Left lung (tissue), 10 donors: ENCODE data around the gene RTKN2. TPM values are rescaled to one million over a fixed set of nuclear protein-coding genes. Genes with fewer than 3 reads are reported as not detected.

Source experiments
- ATAC-seq: fragments of 200-7000 bp; cut with Tn5 transposase; one replicate; pipeline ENCODE4 v1.9.1; 2020; ENCODE audit warnings: moderate library complexity
- DNase-seq, 4 donors: peaks; one replicate each; pipeline ENCODE4 v3.0.0-alpha.2; 2013 to 2020
- H3K27ac ChIP-seq, 2 donors: fragments of 200-600 bp; sonication (generic) in 1 of 2; one replicate each; pipeline versions ENCODE4 v1.5.0 to v1.8.0; 2020 to 2021
- H3K27me3 ChIP-seq, 2 donors: fragments of 200-600 bp; sonication (generic) in 1 of 2; one replicate each; pipeline versions ENCODE4 v1.5.0 to v1.8.0; 2020 to 2021
- H3K36me3 ChIP-seq, 2 donors: fragments of 200-600 bp; sonication (generic) in 1 of 2; one replicate each; pipeline versions ENCODE4 v1.5.0 to v1.8.0; 2020 to 2021
- H3K4me1 ChIP-seq, 2 donors: fragments of 200-600 bp; one replicate each; pipeline ENCODE4 v1.8.0; 2021
- H3K4me3 ChIP-seq, 2 donors: fragments of 200-600 bp; sonication (generic) in 1 of 2; one replicate each; pipeline versions ENCODE4 v1.5.0 to v1.8.0; 2020 to 2021; ENCODE audit warnings: mild to moderate bottlenecking in 1 of 2
- H3K9me3 ChIP-seq, 2 donors: fragments of 200-600 bp; sonication (generic) in 1 of 2; one replicate each; pipeline versions ENCODE4 v1.5.0 to v1.8.0; 2020 to 2021
- CTCF ChIP-seq, 2 donors: fragments of 200-600 bp; sonication (generic) in 1 of 2; IDR thresholded peaks; one replicate each; pipeline versions ENCODE4 v1.5.0 to v1.8.0; 2021; ENCODE audit warnings: antibody characterized with exemption in 2 of 2
- intact Hi-C, 2 donors: fragments of 100-400 bp; cut with DNase I; formaldehyde crosslinking; loops; one replicate each; pipeline versions ENCODE4 v1.11.2 to v1.14.2; 2022
- polyA plus RNA-seq, 6 donors: library from polyadenylated mRNA; unstranded; fragments of 120-200 nt; gene quantifications; one replicate each; pipeline ENCODE4 v1.2.1, GENCODE V29; 2013; ENCODE audit not compliant: insufficient read length in 6 of 6
- total RNA-seq, 2 donors: library from RNA; stranded (reverse); fragmentation: NEBNext Ultra II Directional; extraction: Animal tissue kit (Norgen Biotek cat#: 25700); gene quantifications; one replicate each; pipeline ENCODE4 v1.2.1, GENCODE V29; 2021
- donor health status: DM: no; HTN: yes; CAD: no.
- donor health status: DM: no; HTN: no; CAD: no.

Gene RTKN2
- total and polyA plus RNA-seq, 8 donors, result 5.7 to 17.1 (median 11.2) TPM

GRCh38 chr10:62253704-62254103 lies 14.9 kb downstream of the RTKN2 start:
- intact Hi-C loops, result no loop called here

GRCh38 chr10:62252051-62252450 lies 16.6 kb downstream of the RTKN2 start:
- no peak for DNase-seq
- TF ChIP-seq CTCF (IDR thresholded peaks at IDR 0.05), result no peak
- H3K27ac ChIP-seq, result no peak overlapping the region

More at GRCh38 chr10:62253704-62254103, 14.9 kb downstream of the RTKN2 start:
- ATAC-seq (no peak), DNase-seq (no peak)
- Histone ChIP-seq H3K27ac (no peak overlapping the region), H3K27me3 (no peaks in the 10 kb centered on the region), H3K4me1 (no peaks in the 10 kb centered on the region), H3K4me3 (no peak overlapping the region), H3K9me3 (no peaks in the 10 kb centered on the region), H3K36me3 (no peaks in the 10 kb centered on the region)
- TF ChIP-seq CTCF (IDR thresholded peaks at IDR 0.05), result no peak

GRCh38 chr10:62250594-62251198 lies 17.9 kb downstream of the RTKN2 start:
- no peak for ATAC-seq
- no peaks in the 10 kb centered on the region for H3K36me3 ChIP-seq
- H3K27ac ChIP-seq, result no peak overlapping the region
- intact Hi-C loops, result no loop called here
- no peak overlapping the region for H3K4me3 ChIP-seq
- TF ChIP-seq CTCF (IDR thresholded peaks at IDR 0.05), result no peak
- no peaks in the 10 kb centered on the region for H3K9me3 ChIP-seq
- no peaks in the 10 kb centered on the region for H3K4me1 ChIP-seq
- no peaks in the 10 kb centered on the region for H3K27me3 ChIP-seq
- no peak for DNase-seq

More at GRCh38 chr10:62252051-62252450, 16.6 kb downstream of the RTKN2 start:
- intact Hi-C loops, result no loop called here
- H3K4me1 ChIP-seq, result no peaks in the 10 kb centered on the region
- H3K9me3 ChIP-seq, result no peaks in the 10 kb centered on the region
- no peaks in the 10 kb centered on the region for H3K27me3 ChIP-seq
- ATAC-seq, result no peak
- H3K36me3 ChIP-seq, result no peaks in the 10 kb centered on the region
- no peak overlapping the region for H3K4me3 ChIP-seq

- H3K4me1 ChIP-seq, result peaks cover 0 to 7% of the 10 kb centered on the region in 2 donors
- no peak for DNase-seq
- H3K36me3 ChIP-seq, result no peaks in the 10 kb centered on the region
- intact Hi-C loops, result loop anchor here in 1 of 2 donors (10.0 kb wide), 1 partner anchor 205 kb away; no protein-coding TSS in a partner anchor
- no peak overlapping the region for H3K27ac ChIP-seq
- no peak for TF ChIP-seq CTCF (IDR thresholded peaks at IDR 0.05)
- H3K27me3 ChIP-seq, result no peaks in the 10 kb centered on the region
- no peak for ATAC-seq
- H3K9me3 ChIP-seq, result no peaks in the 10 kb centered on the region
- H3K4me3 ChIP-seq, result no peak overlapping the region
Measured at GRCh38 chr10:62249957-62250356, 18.7 kb downstream of the RTKN2 start.

GRCh38 chr10:62248465-62248864 lies 20.2 kb downstream of the RTKN2 start:
- ATAC-seq (no peak), DNase-seq (no peak)
- Histone ChIP-seq H3K27me3 (no peaks in the 10 kb centered on the region), H3K4me1 (peaks cover 3 to 22% of the 10 kb centered on the region in 2 donors), H3K27ac (no peak overlapping the region), H3K36me3 (no peaks in the 10 kb centered on the region), H3K9me3 (no peaks in the 10 kb centered on the region), H3K4me3 (no peak overlapping the region)
- intact Hi-C loops, result loop anchor here in 1 of 2 donors (10.0 kb wide), 1 partner anchor 204 kb away; no protein-coding TSS in a partner anchor
- peak in 1 of 2 donors; percentile 8 for TF ChIP-seq CTCF (IDR thresholded peaks at IDR 0.05)
